ENCODE measurements around the gene ITPR1.

ITPR1 gene

GRCh38 chr3:4726549-4726948 is 233.4 kb downstream of the ITPR1 start:
- peaks cover 4% of the 10 kb centered on the region; the same call in 1 of the 2 replicates for H3K4me1 ChIP-seq
- no peak overlapping the region for H3K4me2 ChIP-seq

GRCh38 chr3:4729061-4729973 is 236.2 kb downstream of the ITPR1 start:
- peaks cover 19% of the 10 kb centered on the region for H3K36me3 ChIP-seq
- H3K9ac ChIP-seq = no peak overlapping the region
- no peak overlapping the region for H3K4me2 ChIP-seq
- H3K4me3 ChIP-seq = no peak overlapping the region
- peaks cover 4% of the 10 kb centered on the region; the same call in 1 of the 2 replicates for H3K4me1 ChIP-seq
- TF ChIP-seq Cebpa-rat (IDR thresholded peaks at IDR 0.05) = no peak
- H4K20me1 ChIP-seq = no peaks in the 10 kb centered on the region
- no peaks in the 10 kb centered on the region for H3K27me3 ChIP-seq
- H3K9me3 ChIP-seq = no peaks in the 10 kb centered on the region
- H3K27ac ChIP-seq = no peak overlapping the region

More at GRCh38 chr3:4726549-4726948, 233.4 kb downstream of the ITPR1 start:
- TF ChIP-seq Cebpa-rat (IDR thresholded peaks at IDR 0.05) = no peak
- Histone ChIP-seq H3K9ac (no peak overlapping the region), H3K27ac (no peak overlapping the region), H3K27me3 (no peaks in the 10 kb centered on the region), H3K4me3 (no peak overlapping the region), H4K20me1 (no peaks in the 10 kb centered on the region), H3K9me3 (no peaks in the 10 kb centered on the region), H3K36me3 (peaks cover 17% of the 10 kb centered on the region)

GRCh38 chr3:4730719-4731118 is 237.6 kb downstream of the ITPR1 start:
- TF ChIP-seq Cebpa-rat (IDR thresholded peaks at IDR 0.05) = no peak
- H3K27me3 ChIP-seq = no peaks in the 10 kb centered on the region
- no peak overlapping the region for H3K4me3 ChIP-seq
- H3K9ac ChIP-seq = no peak overlapping the region
- no peak overlapping the region for H3K27ac ChIP-seq
- no peaks in the 10 kb centered on the region for H3K4me1 ChIP-seq
- H3K4me2 ChIP-seq = no peak overlapping the region
- H3K36me3 ChIP-seq = peaks cover 13% of the 10 kb centered on the region
- no peaks in the 10 kb centered on the region for H4K20me1 ChIP-seq
- no peaks in the 10 kb centered on the region for H3K9me3 ChIP-seq

- no peak overlapping the region for H3K27ac ChIP-seq
- peaks cover 6% of the 10 kb centered on the region for H3K4me1 ChIP-seq
- no peak overlapping the region for H3K9ac ChIP-seq
- no peaks in the 10 kb centered on the region for H3K9me3 ChIP-seq
- no peak for TF ChIP-seq Cebpa-rat (IDR thresholded peaks at IDR 0.05)
- H3K36me3 ChIP-seq = peaks cover 18% of the 10 kb centered on the region
- H3K4me2 ChIP-seq = no peak overlapping the region
- H3K4me3 ChIP-seq = no peak overlapping the region
- H4K20me1 ChIP-seq = no peaks in the 10 kb centered on the region
- no peaks in the 10 kb centered on the region for H3K27me3 ChIP-seq
Measured at GRCh38 chr3:4731543-4732111, 238.5 kb downstream of the ITPR1 start.

- Histone ChIP-seq H4K20me1 (no peaks in the 10 kb centered on the region), H3K27ac (no peak overlapping the region), H3K4me2 (no peak overlapping the region), H3K36me3 (peaks cover 26% of the 10 kb centered on the region), H3K9me3 (no peaks in the 10 kb centered on the region), H3K4me3 (no peak overlapping the region), H3K4me1 (peaks cover 14% of the 10 kb centered on the region), H3K27me3 (no peaks in the 10 kb centered on the region), H3K9ac (no peak overlapping the region)
- no peak for TF ChIP-seq Cebpa-rat (IDR thresholded peaks at IDR 0.05)
Measured at GRCh38 chr3:4732925-4733324, 239.8 kb downstream of the ITPR1 start.

- Histone ChIP-seq H3K27me3 (no peaks in the 10 kb centered on the region), H3K36me3 (peaks cover 38% of the 10 kb centered on the region), H3K4me1 (peaks cover 27% of the 10 kb centered on the region)
Measured at GRCh38 chr3:4734454-4734853, 241.3 kb downstream of the ITPR1 start.

GRCh38 chr3:4735243-4735642 is 242.1 kb downstream of the ITPR1 start:
- H3K4me1 ChIP-seq = peaks cover 30% of the 10 kb centered on the region
- no peak overlapping the region for H3K9ac ChIP-seq
- peaks cover 38% of the 10 kb centered on the region for H3K36me3 ChIP-seq
- H3K4me3 ChIP-seq = no peak overlapping the region
- no peak for TF ChIP-seq Cebpa-rat (IDR thresholded peaks at IDR 0.05)
- H3K9me3 ChIP-seq = 0 out of 2 replicates have a peak, but pooled peaks cover 4% of the 10 kb centered on the region
- H3K4me2 ChIP-seq = no peak overlapping the region
- no peaks in the 10 kb centered on the region for H4K20me1 ChIP-seq
- no peaks in the 10 kb centered on the region for H3K27me3 ChIP-seq
- no peak overlapping the region for H3K27ac ChIP-seq

More at GRCh38 chr3:4734454-4734853, 241.3 kb downstream of the ITPR1 start:
- Histone ChIP-seq H3K27ac (no peak overlapping the region), H3K4me2 (no peak overlapping the region), H3K9ac (no peak overlapping the region), H3K9me3 (no peaks in the 10 kb centered on the region), H3K4me3 (no peak overlapping the region), H4K20me1 (no peaks in the 10 kb centered on the region)
- no peak for TF ChIP-seq Cebpa-rat (IDR thresholded peaks at IDR 0.05)

GRCh38 chr3:4736284-4736861 is 243.2 kb downstream of the ITPR1 start:
- Histone ChIP-seq H3K4me1 (peaks cover 39% of the 10 kb centered on the region), H3K9me3 (0 out of 2 replicates have a peak, but pooled peaks cover 4% of the 10 kb centered on the region), H3K4me2 (peak overlapping the region; percentile 53), H3K36me3 (peaks cover 38% of the 10 kb centered on the region), H3K4me3 (no peak overlapping the region), H3K9ac (no peak overlapping the region), H3K27ac (no peak overlapping the region), H4K20me1 (no peaks in the 10 kb centered on the region), H3K27me3 (no peaks in the 10 kb centered on the region)
- no peak for TF ChIP-seq Cebpa-rat (IDR thresholded peaks at IDR 0.05)

GRCh38 chr3:4738737-4739274 is 245.7 kb downstream of the ITPR1 start:
- H3K4me1 ChIP-seq = peaks cover 42% of the 10 kb centered on the region
- TF ChIP-seq Cebpa-rat (IDR thresholded peaks at IDR 0.05) = no peak
- H3K36me3 ChIP-seq = peaks cover 41% of the 10 kb centered on the region
- H3K4me3 ChIP-seq = no peak overlapping the region
- no peaks in the 10 kb centered on the region for H3K27me3 ChIP-seq
- 0 out of 2 replicates have a peak overlapping the region, but pooled peaks have one; percentile 23 for H3K27ac ChIP-seq
- H3K9me3 ChIP-seq = 0 out of 2 replicates have a peak, but pooled peaks cover 4% of the 10 kb centered on the region
- peak overlapping the region; percentile 60 for H3K4me2 ChIP-seq
- H4K20me1 ChIP-seq = no peaks in the 10 kb centered on the region
- no peak overlapping the region for H3K9ac ChIP-seq
